ENCODE measurements around the gene MEF2B. TPM values are rescaled to one million over a fixed set of nuclear protein-coding genes. Genes with fewer than 3 reads are reported as not detected.

The MEF2B gene
- total and polyA plus RNA-seq, 12 donors, result 0.42 to 6.0 (median 1.4) TPM; not detected in 4

DNA sequence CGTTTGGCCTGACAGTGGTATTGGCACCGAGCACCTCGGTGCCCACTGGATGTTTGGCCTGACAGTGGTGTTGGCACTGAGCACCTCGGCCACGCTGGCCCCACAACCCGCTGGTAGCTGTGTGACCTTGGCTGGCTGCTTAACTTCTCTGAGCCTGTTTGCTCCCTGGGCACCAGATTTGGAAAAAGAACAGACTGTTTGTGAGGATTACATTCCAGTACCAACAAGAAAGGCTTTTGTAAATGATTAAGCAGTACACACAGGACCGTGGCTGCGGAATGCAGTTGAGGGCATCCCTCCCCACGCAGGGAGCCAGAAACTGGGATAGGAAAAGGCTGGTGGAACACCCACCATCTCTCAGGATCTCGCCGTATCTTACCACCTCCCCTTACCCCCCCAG lies 74.4 kb downstream of the MEF2B start:
- intact Hi-C loops (cut with DNase I), result no loop called here
- DNase-seq, result no peak
- no peaks in the 10 kb centered on the region for H3K4me1 ChIP-seq (replicated peaks in 1 of 2)
- H3K36me3 ChIP-seq (replicated peaks in 1 of 2), result no peaks in the 10 kb centered on the region
- no peak overlapping the region for H3K27ac ChIP-seq
- no peaks in the 10 kb centered on the region for H3K27me3 ChIP-seq
- no peak overlapping the region for H3K4me3 ChIP-seq
- no peaks in the 10 kb centered on the region for H3K9me3 ChIP-seq (replicated peaks in 1 of 3)
- no peak for TF ChIP-seq POLR2A (IDR thresholded peaks at IDR 0.05)
- TF ChIP-seq, protein P1, sequence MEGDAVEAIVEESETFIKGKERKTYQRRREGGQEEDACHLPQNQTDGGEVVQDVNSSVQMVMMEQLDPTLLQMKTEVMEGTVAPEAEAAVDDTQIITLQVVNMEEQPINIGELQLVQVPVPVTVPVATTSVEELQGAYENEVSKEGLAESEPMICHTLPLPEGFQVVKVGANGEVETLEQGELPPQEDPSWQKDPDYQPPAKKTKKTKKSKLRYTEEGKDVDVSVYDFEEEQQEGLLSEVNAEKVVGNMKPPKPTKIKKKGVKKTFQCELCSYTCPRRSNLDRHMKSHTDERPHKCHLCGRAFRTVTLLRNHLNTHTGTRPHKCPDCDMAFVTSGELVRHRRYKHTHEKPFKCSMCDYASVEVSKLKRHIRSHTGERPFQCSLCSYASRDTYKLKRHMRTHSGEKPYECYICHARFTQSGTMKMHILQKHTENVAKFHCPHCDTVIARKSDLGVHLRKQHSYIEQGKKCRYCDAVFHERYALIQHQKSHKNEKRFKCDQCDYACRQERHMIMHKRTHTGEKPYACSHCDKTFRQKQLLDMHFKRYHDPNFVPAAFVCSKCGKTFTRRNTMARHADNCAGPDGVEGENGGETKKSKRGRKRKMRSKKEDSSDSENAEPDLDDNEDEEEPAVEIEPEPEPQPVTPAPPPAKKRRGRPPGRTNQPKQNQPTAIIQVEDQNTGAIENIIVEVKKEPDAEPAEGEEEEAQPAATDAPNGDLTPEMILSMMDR (IDR thresholded peaks at IDR 0.05), result no peak
- 73 to 79% (median 77%) methylated on average over 11 of the region's 11 CpGs for WGBS, 4 donors

Other genes with a start within 250 kb of the MEF2B start
- 10 to 100 TPM; 20.7 to 97.1 (median 34.1) TPM for gene HOMER3, start 229.0 kb downstream of the MEF2B start, total RNA-seq
- gene HOMER3, start 229.0 kb downstream of the MEF2B start, polyA plus RNA-seq, result 100 to 1,000 TPM in 1 of 3 donors, 10 to 100 TPM in 2; 13.9 to 130 (median 43.2) TPM
- 10 to 100 TPM; 22.0 to 87.6 (median 49.9) TPM for gene SUGP2, start 136.7 kb downstream of the MEF2B start, total RNA-seq
- gene SUGP2, start 136.7 kb downstream of the MEF2B start, polyA plus RNA-seq, result 100 to 1,000 TPM in 2 of 3 donors, 10 to 100 TPM in 1; 39.6 to 291 (median 176) TPM
- gene ARMC6, start 136.7 kb downstream of the MEF2B start, total RNA-seq, result 10 to 100 TPM; 16.7 to 31.5 (median 26.7) TPM
- 10 to 100 TPM; 26.5 to 39.3 (median 38.5) TPM for gene ARMC6, start 136.7 kb downstream of the MEF2B start, polyA plus RNA-seq
- 10 to 100 TPM in 7 of 9 donors, 1 to 10 TPM in 2; 5.7 to 14.3 (median 12.6) TPM for gene SLC25A42, start 106.3 kb downstream of the MEF2B start, total RNA-seq
- 10 to 100 TPM in 1 of 3 donors, 1 to 10 TPM in 2; 6.2 to 11.9 (median 10.0) TPM for gene SLC25A42, start 106.3 kb downstream of the MEF2B start, polyA plus RNA-seq
- gene TMEM161A, start 31.8 kb downstream of the MEF2B start, total RNA-seq, result 10 to 100 TPM; 27.0 to 83.8 (median 37.7) TPM
- 10 to 100 TPM in 2 of 3 donors, 1 to 10 TPM in 1; 5.5 to 52.8 (median 44.4) TPM for gene TMEM161A, start 31.8 kb downstream of the MEF2B start, polyA plus RNA-seq
- gene BORCS8, start 21.9 kb upstream of the MEF2B start, total RNA-seq, result 10 to 100 TPM in 8 of 9 donors, 1 to 10 TPM in 1; 8.3 to 32.2 (median 21.9) TPM
- gene BORCS8, start 21.9 kb upstream of the MEF2B start, polyA plus RNA-seq, result 10 to 100 TPM; 20.3 to 49.6 (median 34.2) TPM
- gene RFXANK, start 22.0 kb upstream of the MEF2B start, total RNA-seq, result 10 to 100 TPM; 28.0 to 79.9 (median 51.6) TPM
- gene RFXANK, start 22.0 kb upstream of the MEF2B start, polyA plus RNA-seq, result 100 to 1,000 TPM in 2 of 3 donors, 10 to 100 TPM in 1; 21.7 to 195 (median 140) TPM
- 10 to 100 TPM in 8 of 9 donors, 1 to 10 TPM in 1; 4.0 to 16.4 (median 12.3) TPM for gene NR2C2AP, start 33.2 kb upstream of the MEF2B start, total RNA-seq
- 10 to 100 TPM in 2 of 3 donors, 1 to 10 TPM in 1; 9.9 to 21.6 (median 21.2) TPM for gene NR2C2AP, start 33.2 kb upstream of the MEF2B start, polyA plus RNA-seq
- under 1 TPM in 3 of 9 donors, not detected in 6; 0.06 to 0.42 (median 0.14) TPM for gene NCAN, start 41.7 kb upstream of the MEF2B start, total RNA-seq
- gene NCAN, start 41.7 kb upstream of the MEF2B start, polyA plus RNA-seq, result under 1 TPM in 2 of 3 donors, not detected in 1; 0.08 to 0.11 TPM
- 1 to 10 TPM in 2 of 9 donors, under 1 TPM in 3, not detected in 4; 0.28 to 1.1 (median 0.74) TPM for gene TM6SF2, start 103.0 kb upstream of the MEF2B start, total RNA-seq
- 1 to 10 TPM in 2 of 3 donors, under 1 TPM in 1; 0.26 to 5.3 (median 1.3) TPM for gene TM6SF2, start 103.0 kb upstream of the MEF2B start, polyA plus RNA-seq
- 10 to 100 TPM; 25.5 to 74.7 (median 53.9) TPM for gene SUGP1, start 150.2 kb upstream of the MEF2B start, total RNA-seq
- 100 to 1,000 TPM in 1 of 3 donors, 10 to 100 TPM in 2; 55.9 to 130 (median 91.0) TPM for gene SUGP1, start 150.2 kb upstream of the MEF2B start, polyA plus RNA-seq
- 10 to 100 TPM; 25.5 to 64.8 (median 48.8) TPM for gene MAU2, start 150.6 kb upstream of the MEF2B start, total RNA-seq
- gene MAU2, start 150.6 kb upstream of the MEF2B start, polyA plus RNA-seq, result 10 to 100 TPM; 14.9 to 41.3 (median 29.5) TPM
- gene GATAD2A, start 235.4 kb upstream of the MEF2B start, total RNA-seq, result 100 to 1,000 TPM in 1 of 9 donors, 10 to 100 TPM in 8; 17.8 to 125 (median 65.3) TPM
- gene GATAD2A, start 235.4 kb upstream of the MEF2B start, polyA plus RNA-seq, result 10 to 100 TPM; 17.0 to 35.1 (median 20.9) TPM

Data from adrenal gland (tissue), 12 donors.